Panc1 (cell line): ENCODE data around the gene PRR13.
"Not testable (repeated sequence)": the region's sequence is repeated elsewhere in the genome, so short reads cannot be mapped to it uniquely, and the experiment has no call there.

ENCODE experiments used
- REST ChIP-seq, 2 experiments: IDR thresholded peaks; 2 replicates each; pipeline ENCODE4 v1.6.1; 2011 to 2012; ENCODE audit warnings: low read depth in 2 of 2, control low read depth in 1 of 2, low read length in 1 of 2, mild to moderate bottlenecking in 1 of 2, moderate library complexity in 1 of 2; ENCODE audit not compliant: insufficient read depth in 1 of 2
- TF ChIP-seq, protein P1 (sequence below): fragments of 450-650 bp; IDR thresholded peaks from 2 replicates; pipeline ENCODE4 v1.5.1; 2017; ENCODE audit warnings: mild to moderate bottlenecking

DNA sequence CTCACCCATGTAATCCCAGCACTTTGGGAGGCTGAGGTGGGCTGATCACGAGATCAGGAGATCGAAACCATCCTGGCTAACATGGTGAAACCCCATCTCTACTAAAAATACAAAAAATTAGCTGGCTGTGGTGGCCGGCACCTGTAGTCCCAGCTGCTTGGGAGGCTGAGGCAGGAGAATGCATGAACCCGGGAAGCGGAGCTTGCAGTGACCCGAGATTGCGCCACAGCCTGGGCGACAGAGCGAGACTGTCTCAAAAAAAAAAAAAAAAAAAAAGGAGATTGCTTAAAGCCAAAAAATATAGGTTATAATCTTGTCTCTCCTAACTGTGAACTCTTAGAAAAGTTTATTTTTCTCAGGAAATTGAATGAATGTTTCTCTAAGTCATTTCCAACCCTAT lies 6.2 kb upstream of the PRR13 start:
- TF ChIP-seq, protein P1, sequence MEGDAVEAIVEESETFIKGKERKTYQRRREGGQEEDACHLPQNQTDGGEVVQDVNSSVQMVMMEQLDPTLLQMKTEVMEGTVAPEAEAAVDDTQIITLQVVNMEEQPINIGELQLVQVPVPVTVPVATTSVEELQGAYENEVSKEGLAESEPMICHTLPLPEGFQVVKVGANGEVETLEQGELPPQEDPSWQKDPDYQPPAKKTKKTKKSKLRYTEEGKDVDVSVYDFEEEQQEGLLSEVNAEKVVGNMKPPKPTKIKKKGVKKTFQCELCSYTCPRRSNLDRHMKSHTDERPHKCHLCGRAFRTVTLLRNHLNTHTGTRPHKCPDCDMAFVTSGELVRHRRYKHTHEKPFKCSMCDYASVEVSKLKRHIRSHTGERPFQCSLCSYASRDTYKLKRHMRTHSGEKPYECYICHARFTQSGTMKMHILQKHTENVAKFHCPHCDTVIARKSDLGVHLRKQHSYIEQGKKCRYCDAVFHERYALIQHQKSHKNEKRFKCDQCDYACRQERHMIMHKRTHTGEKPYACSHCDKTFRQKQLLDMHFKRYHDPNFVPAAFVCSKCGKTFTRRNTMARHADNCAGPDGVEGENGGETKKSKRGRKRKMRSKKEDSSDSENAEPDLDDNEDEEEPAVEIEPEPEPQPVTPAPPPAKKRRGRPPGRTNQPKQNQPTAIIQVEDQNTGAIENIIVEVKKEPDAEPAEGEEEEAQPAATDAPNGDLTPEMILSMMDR: not testable (repeated sequence)
- TF ChIP-seq REST (IDR thresholded peaks at IDR 0.05; ENCODE audit: insufficient read depth in 1 of 2, low read depth in 2 of 2, low read length in 1 of 2): not testable (repeated sequence)
